ENCODE data around the gene CTSD.

DNA sequence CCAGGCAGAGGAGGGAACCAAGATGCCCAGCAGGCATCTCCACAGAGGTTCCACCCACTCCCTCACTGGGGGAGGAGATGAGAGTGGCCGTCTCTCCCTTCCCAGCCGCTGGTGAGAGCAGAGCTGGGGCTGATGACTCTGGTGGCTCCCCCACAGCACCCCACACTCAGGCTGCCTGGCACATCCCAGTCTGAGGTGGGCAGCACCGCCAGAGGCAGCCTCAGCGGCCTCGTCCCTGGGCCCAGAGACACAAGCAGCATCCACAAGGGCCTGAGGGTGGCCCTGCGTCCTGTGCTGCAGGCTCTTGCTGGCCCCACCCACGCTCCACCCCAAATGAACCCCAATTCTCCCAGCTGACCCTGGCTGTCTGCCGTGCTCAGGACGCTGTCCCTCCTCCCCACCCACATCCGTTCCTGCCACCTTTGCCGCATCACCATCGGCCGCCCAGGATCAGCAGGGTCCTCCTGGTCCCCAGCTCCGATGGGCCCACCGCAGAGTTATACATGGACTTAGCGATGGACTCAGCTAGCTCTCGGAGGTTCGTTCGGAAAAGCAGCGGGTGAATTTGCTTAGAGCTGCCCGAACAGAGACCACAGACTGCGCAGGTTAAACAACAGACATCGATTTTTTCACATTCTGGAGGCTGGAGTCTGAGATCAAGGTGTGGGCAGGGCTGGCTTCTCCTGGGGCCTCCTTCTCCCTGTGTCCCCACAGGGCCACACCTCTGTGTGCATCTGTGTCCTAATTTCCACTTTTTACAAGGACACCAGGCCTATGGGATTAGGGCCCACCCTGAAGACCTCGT is 20.2 kb upstream of the CTSD start:
- TF ChIP-seq, protein P1, sequence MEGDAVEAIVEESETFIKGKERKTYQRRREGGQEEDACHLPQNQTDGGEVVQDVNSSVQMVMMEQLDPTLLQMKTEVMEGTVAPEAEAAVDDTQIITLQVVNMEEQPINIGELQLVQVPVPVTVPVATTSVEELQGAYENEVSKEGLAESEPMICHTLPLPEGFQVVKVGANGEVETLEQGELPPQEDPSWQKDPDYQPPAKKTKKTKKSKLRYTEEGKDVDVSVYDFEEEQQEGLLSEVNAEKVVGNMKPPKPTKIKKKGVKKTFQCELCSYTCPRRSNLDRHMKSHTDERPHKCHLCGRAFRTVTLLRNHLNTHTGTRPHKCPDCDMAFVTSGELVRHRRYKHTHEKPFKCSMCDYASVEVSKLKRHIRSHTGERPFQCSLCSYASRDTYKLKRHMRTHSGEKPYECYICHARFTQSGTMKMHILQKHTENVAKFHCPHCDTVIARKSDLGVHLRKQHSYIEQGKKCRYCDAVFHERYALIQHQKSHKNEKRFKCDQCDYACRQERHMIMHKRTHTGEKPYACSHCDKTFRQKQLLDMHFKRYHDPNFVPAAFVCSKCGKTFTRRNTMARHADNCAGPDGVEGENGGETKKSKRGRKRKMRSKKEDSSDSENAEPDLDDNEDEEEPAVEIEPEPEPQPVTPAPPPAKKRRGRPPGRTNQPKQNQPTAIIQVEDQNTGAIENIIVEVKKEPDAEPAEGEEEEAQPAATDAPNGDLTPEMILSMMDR (conservative IDR thresholded peaks at IDR 0.05; ENCODE audit: low read length): no peak
- TF ChIP-seq EZH2phosphoT487 (IDR thresholded peaks at IDR 0.05; ENCODE audit: borderline replicate concordance, low read depth, low read length): no peak

Measured in OCI-LY7 (cell line).